ENCODE data around the gene SNX24.

SNX24 gene

DNA sequence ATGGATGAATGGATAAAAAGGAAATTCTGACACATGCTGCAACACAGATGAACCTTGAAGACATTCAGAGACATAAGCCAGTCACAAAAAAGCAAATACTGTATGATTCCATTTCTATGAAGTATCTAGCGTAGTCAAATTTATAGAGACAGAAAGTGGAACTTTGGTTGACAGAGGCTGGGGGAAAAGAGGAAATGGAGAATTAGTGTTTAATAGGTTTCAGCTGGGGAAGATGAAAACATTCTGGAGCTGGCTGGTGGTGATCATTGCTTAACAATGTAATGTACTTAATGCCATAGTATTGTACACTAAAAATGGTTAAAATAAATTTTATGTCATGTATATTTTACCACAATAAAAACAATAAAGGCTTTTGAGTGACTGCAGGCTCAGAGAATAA, 166.9 kb downstream of the SNX24 start:
- no peak for TF ChIP-seq POLR2A (IDR thresholded peaks at IDR 0.05; ENCODE audit: low read depth, low read length)
- FAIRE-seq (no peak), DNase-seq (ENCODE audit: insufficient read length, low spot score) (no peak)

DNA sequence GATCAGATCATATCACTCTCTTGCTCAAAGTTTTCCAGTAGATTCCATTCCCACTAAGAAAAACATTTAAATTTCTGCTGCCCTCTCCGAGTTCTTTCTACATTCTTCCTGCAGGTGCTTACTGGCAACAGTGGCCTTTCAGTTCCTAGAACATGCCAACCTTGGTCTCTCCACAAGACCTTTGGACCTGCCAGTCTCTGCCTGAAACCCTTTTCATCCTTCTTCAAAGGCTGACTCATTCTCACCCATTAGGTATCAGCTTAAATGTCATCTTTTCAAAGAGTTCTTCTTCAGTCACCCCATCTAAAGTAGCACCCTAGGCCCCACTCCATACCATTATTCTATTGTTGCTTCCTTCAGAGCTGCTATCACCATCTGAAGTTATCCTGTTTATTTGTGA, 169.3 kb downstream of the SNX24 start:
- no peak for TF ChIP-seq POLR2A (IDR thresholded peaks at IDR 0.05; ENCODE audit: low read depth, low read length)
- FAIRE-seq (no peak), DNase-seq (ENCODE audit: insufficient read length, low spot score) (no peak)

DNA sequence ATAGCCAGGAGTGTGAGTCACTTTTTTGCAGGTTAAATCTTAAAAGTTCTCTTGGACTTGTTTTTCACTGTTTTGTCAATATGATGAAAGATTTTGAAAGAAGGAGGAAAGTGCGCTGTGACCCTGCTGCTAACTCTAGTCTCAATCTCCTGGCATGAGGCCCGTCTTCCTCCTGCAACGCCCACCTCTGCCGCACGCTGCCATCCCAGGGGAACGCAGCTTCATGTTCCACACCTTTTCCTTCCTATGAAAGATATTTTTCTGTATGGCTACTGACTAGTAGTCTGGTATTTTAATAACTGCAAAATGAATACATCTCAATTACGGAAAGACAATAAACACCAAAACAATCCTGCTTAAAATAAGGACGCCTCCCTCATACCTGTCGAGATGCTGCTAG, 182.8 kb downstream of the SNX24 start:
- no peak for FAIRE-seq
- DNase-seq (ENCODE audit: insufficient read length, low spot score): no peak
- TF ChIP-seq POLR2A (IDR thresholded peaks at IDR 0.05; ENCODE audit: low read depth, low read length): no peak

DNA sequence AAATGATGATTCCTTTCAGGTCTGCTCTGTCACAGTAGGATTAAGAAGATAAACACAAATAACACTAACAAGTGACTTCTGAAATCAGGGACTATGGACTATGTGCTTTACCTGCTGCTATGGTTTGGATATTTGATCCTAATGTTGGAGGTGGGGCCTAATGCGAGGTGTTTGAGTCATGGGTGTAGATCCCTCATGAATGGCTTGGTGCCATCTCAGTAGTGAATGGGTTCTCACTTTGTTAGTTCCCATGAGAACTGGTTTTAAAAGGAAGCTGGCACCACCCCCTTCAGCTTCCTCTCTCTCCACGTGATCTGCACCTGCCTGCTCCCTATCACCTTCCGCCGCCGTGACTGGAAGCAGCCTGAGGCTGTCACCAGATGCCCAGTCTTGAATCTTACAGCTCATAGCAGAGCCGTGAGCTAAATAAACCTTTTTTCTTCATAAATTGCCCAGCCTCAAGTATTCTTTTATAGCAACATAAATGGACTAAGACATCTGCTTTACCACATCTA, 187.8 kb downstream of the SNX24 start:
- DNase-seq (ENCODE audit: insufficient read length, low spot score) (no peak), FAIRE-seq (no peak)
- TF ChIP-seq POLR2A (IDR thresholded peaks at IDR 0.05; ENCODE audit: low read depth, low read length): no peak

DNA sequence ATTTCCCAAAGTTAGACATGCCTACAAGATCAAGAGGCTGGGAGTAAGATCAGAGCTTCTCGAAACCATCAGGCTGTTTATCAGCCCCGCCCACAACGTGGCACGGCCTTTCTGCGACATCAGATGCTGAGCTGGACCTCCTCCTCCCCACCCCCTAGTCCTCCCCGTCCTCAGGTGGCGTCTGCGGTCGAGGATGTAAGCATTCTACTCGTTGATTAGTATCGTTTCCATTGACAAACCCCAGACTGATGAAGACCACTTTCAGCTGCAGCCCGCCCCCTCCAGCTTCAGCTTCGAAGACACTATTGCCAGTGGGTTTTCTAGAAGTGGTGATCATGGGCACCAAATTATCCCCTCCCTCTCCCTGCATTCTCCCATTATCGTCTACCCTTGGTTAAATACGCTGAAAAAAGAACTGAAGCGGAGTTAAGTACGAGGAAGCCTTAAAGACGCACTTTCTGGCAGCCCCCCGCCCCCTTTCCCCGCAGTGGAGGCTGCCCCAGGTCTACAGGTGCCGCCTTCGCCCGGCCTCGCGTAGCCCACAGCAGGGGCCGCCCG, 190.0 kb downstream of the SNX24 start:
- DNase-seq (ENCODE audit: insufficient read length, low spot score) (peak; percentile 30), FAIRE-seq (peak; percentile 65)
- TF ChIP-seq POLR2A (IDR thresholded peaks at IDR 0.05; ENCODE audit: low read depth, low read length): no peak

DNA sequence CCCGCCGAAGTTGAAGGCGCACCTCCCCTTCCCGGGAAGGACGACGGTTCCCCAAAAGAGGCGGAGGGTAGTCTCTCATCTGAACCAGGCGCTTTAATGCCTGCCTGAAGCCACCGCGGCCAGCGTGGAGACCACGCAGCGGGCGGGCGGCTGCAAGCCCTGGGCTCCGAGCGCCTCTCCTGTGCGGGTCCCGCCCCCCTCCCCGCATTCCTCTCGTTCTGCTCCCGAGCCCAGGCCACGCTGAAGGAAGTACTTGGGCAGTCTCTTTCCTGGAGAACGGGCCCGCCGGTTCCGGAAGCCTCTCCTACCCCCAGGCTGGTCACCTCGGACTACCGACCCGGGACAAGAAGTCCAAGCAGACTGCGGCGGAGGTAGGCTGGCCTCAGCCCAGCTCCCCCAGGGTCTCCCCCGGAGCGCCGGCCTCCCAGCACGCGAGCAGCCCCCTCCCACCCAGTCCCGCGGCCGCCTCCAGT, 190.5 kb downstream of the SNX24 start:
- DNase-seq (ENCODE audit: insufficient read length, low spot score): peak; percentile 47
- FAIRE-seq: no peak
- no peak for TF ChIP-seq POLR2A (IDR thresholded peaks at IDR 0.05; ENCODE audit: low read depth, low read length)

DNA sequence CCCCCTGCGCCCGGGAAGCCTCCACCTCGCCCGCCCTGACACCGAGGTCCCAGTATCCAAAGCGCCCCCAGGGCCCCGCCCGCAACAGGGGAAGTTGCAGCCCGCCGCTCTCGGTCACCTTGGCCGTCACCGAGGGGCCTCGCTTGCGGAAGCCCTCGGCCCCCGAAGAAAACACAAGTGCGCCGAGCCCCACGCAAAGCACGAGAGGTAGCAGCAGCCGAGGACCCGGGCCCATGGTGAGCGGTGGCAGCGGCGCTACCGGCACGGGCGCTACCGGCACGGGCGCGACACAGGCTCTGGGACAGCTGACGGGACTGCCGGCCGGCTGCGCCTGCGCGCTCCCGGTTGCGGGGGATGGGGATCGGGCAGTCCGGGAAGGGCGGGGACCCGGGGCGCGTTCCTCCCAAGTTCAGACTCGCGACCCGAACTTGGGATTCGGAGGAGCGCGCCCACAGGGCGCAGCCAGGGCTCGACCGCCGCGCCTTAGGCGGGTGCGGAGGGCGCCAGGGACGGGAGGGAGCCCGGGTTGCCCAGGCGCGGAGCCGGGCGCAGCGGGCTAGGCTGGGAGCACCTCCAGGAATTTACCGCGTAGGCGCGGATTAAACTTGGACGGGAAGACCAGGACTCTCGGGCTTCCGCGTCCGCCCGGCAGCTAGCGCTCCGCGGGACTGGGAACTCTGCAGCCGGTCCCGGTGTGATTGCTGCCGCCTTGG, 191.1 kb downstream of the SNX24 start, which contains the start of gene PPIC:
PPIC (minus strand) TSS at position 335 of the 713 bp plus-strand sequence; CDS start at position 235, 100 bp downstream.
- FAIRE-seq (no peak), DNase-seq (ENCODE audit: insufficient read length, low spot score) (peak; percentile 87)
- TF ChIP-seq POLR2A (IDR thresholded peaks at IDR 0.05; ENCODE audit: low read depth, low read length): peak; percentile 86

DNA sequence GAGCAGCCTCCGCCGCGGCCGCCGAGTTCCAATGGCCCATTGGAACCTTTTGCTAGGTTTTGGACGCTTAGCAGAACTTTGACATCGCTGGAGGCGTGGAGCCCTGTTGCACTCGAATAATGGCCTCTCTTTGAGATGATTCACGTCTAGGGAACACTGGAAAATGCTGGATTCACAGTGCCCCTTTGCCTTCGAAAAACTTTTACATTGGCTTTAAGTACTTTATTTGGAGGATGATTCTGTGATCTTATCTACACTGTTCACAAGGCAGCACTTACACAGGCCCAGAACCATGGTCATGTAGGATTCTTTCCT, 191.6 kb downstream of the SNX24 start:
- FAIRE-seq (peak; percentile 33), DNase-seq (ENCODE audit: insufficient read length, low spot score) (no peak)
- TF ChIP-seq POLR2A (IDR thresholded peaks at IDR 0.05; ENCODE audit: low read depth, low read length): no peak

DNA sequence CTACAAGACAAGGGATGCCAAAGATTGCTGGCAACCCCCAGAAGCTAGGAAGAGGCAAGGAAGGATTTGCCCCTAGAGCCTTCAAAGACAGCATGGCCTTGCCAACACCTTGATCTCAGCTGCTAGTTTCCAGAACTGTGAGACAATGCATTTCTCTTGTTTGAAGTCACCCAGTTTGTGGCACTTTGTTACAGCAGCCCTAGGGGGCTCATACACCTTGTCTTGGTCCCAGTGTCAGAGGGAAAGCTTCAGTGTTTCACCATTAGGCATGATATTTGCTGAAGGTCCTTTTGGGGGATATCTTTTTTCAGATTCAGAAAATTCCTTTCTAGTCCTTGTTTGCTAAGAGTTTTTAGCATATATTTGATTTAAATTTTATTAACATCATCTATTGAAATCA, 194.3 kb downstream of the SNX24 start:
- DNase-seq (ENCODE audit: insufficient read length, low spot score): no peak
- no peak for TF ChIP-seq POLR2A (IDR thresholded peaks at IDR 0.05; ENCODE audit: low read depth, low read length)
- FAIRE-seq: no peak

DNA sequence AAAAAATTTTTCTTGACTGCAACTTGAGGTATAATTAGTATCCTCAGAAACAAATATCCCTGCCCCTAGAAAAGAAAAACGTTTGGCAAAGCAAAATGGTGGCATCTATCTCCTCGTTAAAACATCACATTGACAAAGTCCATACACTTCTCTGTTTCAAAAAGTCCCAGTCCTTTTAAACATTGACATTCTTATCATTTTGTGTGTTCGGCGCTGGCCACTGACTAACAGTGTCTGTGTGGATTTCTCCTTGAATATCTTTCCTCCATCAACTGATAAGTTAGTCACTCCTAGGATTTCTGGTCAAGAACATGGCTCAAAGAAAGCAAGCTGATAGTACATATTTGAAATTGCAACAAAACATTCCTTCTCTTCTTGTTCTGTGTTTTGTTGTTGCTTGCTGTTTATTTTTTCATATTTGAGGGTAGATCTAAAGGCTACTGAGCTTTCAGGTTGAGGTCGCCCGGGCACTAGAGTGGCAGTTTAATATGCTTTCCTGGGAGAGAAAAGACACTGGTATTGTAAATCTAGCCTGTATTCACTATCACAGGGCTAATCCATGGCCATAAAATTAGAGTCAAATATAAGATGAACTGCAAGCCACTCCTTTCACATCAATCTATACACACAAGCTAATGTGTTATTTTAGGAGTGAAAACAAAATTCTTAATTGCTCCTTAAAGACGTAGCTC, 199.7 kb downstream of the SNX24 start:
- no peak for TF ChIP-seq POLR2A (IDR thresholded peaks at IDR 0.05; ENCODE audit: low read depth, low read length)
- FAIRE-seq (no peak), DNase-seq (ENCODE audit: insufficient read length, low spot score) (no peak)

DNA sequence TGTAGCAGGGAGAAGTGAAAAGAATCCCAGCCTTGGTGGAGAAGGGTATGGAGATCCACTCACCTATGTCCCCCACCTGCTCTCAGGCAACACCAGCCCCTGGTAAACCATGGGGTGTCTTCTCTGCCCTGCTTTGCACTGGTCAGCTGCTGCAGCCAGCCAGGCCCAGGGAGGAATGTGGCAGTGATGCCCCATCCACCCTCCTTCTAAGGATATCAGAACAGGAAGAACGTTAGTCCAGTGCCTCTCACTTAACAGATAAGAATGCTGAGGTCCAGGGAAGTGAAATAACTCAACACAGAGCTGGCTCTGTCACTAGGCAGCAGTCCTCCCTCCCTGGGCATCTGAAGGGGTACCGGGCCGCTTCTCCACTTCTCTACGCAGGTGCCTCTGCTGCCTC, 200.8 kb downstream of the SNX24 start:
- FAIRE-seq (no peak), DNase-seq (ENCODE audit: insufficient read length, low spot score) (no peak)
- TF ChIP-seq POLR2A (IDR thresholded peaks at IDR 0.05; ENCODE audit: low read depth, low read length): no peak

DNA sequence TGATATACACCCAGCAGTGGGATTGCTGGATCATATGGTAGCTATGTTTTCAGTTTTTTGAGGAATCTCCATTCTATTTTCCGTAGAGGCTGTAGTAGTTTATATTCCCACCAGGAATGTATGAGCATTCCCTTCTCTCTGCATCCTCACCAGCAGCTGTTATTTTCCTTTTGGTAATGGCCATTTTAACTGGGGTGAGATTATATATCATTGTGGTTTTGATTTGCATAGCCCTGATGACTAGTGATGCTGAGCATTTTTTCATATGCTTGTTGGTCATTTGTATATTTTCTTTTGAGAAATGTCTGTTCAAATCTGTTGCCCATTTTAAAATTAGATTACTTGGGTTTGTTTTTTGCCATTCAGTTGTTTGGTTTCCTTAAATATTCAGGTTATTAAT, 202.3 kb downstream of the SNX24 start:
- FAIRE-seq (no peak), DNase-seq (ENCODE audit: insufficient read length, low spot score) (no peak)
- TF ChIP-seq POLR2A (IDR thresholded peaks at IDR 0.05; ENCODE audit: low read depth, low read length): no peak

DNA sequence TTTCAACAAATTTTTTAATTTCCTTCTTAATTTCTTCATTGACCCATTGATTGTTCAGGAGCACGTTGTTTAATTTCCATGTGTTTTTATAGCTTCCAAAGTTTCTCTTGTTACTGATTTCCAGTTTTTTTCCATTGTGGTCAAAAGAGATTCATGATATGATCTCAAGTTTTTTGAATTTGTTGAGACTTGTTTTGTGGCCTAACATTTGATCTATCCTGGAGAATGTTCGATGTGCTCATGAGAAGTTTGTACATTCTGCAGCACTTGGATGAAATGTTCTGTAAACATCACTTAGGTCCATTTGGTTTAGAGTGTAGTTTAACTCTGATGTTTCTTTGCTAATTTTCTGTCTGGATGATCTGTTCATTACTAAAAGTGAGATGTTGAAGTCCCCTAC, 205.8 kb downstream of the SNX24 start:
- no peak for FAIRE-seq
- DNase-seq (ENCODE audit: insufficient read length, low spot score): no peak
- no peak for TF ChIP-seq POLR2A (IDR thresholded peaks at IDR 0.05; ENCODE audit: low read depth, low read length)
